ENCODE results near the gene PFN3. TPM values are rescaled to one million over a fixed set of nuclear protein-coding genes. Genes with fewer than 3 reads are reported as not detected.

Gene PFN3
- total and polyA plus RNA-seq, 2 of the 13 experiments (the other 11 are each of a cell fraction or from before 2014, with no cell fraction given) = not detected

DNA sequence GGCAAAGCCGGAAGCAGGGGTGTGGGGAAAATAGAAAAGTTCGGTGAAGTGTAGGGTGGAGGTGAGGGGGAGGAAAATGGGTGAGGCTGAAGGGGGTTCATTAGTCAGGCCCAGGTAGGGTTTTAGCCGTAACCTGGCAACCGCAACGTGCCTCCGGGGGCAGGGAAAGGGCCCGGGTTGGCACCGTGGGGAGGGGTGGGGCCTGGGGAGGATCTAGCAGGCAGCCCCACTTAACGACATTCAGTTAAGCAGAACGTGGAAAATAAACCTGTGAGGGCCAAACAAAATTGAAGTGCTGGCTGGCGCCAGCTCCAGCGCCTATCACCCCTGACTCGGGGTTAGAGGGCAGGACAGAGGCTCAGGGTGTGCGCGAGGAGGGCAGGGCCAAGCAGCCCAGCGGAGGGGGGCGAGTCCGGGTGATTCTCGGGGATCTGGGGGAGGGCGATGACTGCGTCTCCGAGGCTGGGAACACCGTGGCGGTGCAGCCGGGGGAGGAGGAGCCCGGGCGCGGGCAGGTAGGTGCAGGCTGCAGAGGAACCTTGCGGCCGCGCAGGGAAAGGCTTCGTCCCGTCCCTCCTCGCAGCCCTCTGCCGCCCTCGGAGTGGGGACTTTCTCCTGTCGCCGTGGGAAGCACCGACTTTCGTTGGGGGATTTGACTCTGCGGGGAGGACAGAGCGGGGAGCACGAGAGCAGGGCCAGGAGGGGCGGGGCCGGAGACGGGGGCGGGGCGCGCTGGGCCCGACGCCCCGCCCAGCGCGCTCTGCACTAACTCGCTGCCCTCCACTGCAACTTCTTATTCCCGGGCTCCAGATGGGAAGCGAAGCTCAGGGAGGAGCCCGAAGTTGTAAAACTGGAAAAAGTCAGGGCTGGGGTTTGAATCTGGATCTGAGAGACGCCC lies 37.6 kb downstream of the PFN3 start (continued):
- no peak for TF ChIP-seq FIP1L1 (IDR thresholded peaks at IDR 0.05; ENCODE audit: borderline replicate concordance, insufficient read depth, low read depth, low read length)
- TF ChIP-seq, protein P1, sequence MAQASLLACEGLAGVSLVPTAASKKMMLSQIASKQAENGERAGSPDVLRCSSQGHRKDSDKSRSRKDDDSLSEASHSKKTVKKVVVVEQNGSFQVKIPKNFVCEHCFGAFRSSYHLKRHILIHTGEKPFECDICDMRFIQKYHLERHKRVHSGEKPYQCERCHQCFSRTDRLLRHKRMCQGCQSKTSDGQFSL (CRISPR knock-in tag; IDR thresholded peaks at IDR 0.05) = no peak
- TF ChIP-seq ZNF496 (CRISPR knock-in tag; IDR thresholded peaks at IDR 0.05; ENCODE audit: insufficient replicate concordance) = no peak
- TF ChIP-seq, protein P2, sequence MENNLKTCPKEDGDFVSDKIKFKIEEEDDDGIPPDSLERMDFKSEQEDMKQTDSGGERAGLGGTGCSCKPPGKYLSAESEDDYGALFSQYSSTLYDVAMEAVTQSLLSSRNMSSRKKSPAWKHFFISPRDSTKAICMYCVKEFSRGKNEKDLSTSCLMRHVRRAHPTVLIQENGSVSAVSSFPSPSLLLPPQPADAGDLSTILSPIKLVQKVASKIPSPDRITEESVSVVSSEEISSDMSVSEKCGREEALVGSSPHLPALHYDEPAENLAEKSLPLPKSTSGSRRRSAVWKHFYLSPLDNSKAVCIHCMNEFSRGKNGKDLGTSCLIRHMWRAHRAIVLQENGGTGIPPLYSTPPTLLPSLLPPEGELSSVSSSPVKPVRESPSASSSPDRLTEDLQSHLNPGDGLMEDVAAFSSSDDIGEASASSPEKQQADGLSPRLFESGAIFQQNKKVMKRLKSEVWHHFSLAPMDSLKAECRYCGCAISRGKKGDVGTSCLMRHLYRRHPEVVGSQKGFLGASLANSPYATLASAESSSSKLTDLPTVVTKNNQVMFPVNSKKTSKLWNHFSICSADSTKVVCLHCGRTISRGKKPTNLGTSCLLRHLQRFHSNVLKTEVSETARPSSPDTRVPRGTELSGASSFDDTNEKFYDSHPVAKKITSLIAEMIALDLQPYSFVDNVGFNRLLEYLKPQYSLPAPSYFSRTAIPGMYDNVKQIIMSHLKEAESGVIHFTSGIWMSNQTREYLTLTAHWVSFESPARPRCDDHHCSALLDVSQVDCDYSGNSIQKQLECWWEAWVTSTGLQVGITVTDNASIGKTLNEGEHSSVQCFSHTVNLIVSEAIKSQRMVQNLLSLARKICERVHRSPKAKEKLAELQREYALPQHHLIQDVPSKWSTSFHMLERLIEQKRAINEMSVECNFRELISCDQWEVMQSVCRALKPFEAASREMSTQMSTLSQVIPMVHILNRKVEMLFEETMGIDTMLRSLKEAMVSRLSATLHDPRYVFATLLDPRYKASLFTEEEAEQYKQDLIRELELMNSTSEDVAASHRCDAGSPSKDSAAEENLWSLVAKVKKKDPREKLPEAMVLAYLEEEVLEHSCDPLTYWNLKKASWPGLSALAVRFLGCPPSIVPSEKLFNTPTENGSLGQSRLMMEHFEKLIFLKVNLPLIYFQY (CRISPR knock-in tag; IDR thresholded peaks at IDR 0.05; ENCODE audit: borderline replicate concordance) = no peak
- no peak for TF ChIP-seq ZNF292 (CRISPR knock-in tag; IDR thresholded peaks at IDR 0.05; ENCODE audit: borderline replicate concordance, low read depth)
- no peak for TF ChIP-seq ZZZ3 (CRISPR knock-in tag; IDR thresholded peaks at IDR 0.05; ENCODE audit: borderline replicate concordance)
- no peak for TF ChIP-seq ONECUT2 (CRISPR knock-in tag; IDR thresholded peaks at IDR 0.05)
- no peak for TF ChIP-seq ZNF776 (CRISPR knock-in tag; IDR thresholded peaks at IDR 0.05)
- TF ChIP-seq SAP130 (CRISPR knock-in tag; IDR thresholded peaks at IDR 0.05; ENCODE audit: low read depth) = peak; percentile 41
- TF ChIP-seq, protein P3, sequence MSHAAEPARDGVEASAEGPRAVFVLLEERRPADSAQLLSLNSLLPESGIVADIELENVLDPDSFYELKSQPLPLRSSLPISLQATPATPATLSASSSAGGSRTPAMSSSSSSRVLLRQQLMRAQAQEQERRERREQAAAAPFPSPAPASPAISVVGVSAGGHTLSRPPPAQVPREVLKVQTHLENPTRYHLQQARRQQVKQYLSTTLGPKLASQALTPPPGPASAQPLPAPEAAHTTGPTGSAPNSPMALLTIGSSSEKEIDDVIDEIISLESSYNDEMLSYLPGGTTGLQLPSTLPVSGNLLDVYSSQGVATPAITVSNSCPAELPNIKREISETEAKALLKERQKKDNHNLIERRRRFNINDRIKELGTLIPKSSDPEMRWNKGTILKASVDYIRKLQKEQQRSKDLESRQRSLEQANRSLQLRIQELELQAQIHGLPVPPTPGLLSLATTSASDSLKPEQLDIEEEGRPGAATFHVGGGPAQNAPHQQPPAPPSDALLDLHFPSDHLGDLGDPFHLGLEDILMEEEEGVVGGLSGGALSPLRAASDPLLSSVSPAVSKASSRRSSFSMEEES (CRISPR knock-in tag; IDR thresholded peaks at IDR 0.05) = no peak
- TF ChIP-seq SP5 (CRISPR knock-in tag; IDR thresholded peaks at IDR 0.05; ENCODE audit: borderline replicate concordance, low read depth) = 0 out of 2 replicates have a peak, but pooled peaks have one; percentile 9
- 0 out of 2 replicates have a peak, but pooled peaks have one; percentile 13 for TF ChIP-seq TARDBP (CRISPR knock-in tag; IDR thresholded peaks at IDR 0.05)
- TF ChIP-seq MED13 (CRISPR knock-in tag; IDR thresholded peaks at IDR 0.05) = no peak
- no peak for TF ChIP-seq MAZ (IDR thresholded peaks at IDR 0.05; ENCODE audit: borderline replicate concordance, low read depth, low read length)
- peak; percentile 89 for TF ChIP-seq MAZ (CRISPR knock-in tag; IDR thresholded peaks at IDR 0.05; ENCODE audit: low read depth)
- TF ChIP-seq ZNF12 (CRISPR knock-in tag; IDR thresholded peaks at IDR 0.05) = no peak
- TF ChIP-seq SIN3A (IDR thresholded peaks at IDR 0.05; ENCODE audit: borderline replicate concordance, low read depth, low read length) = no peak
- peak; percentile 54; the same call in 1 of the 2 replicates for TF ChIP-seq ARNT2 (CRISPR knock-in tag; IDR thresholded peaks at IDR 0.05; ENCODE audit: low read depth)
- TF ChIP-seq ZFP62 (CRISPR knock-in tag; IDR thresholded peaks at IDR 0.05) = no peak
- no peak for TF ChIP-seq ZFP1 (CRISPR knock-in tag; IDR thresholded peaks at IDR 0.05)
- no peak for TF ChIP-seq ZMYM3 (CRISPR knock-in tag; IDR thresholded peaks at IDR 0.05)
- TF ChIP-seq ZNF30 (CRISPR knock-in tag; IDR thresholded peaks at IDR 0.05) = no peak
- TF ChIP-seq ZNF317 (CRISPR knock-in tag; IDR thresholded peaks at IDR 0.05) = 0 out of 2 replicates have a peak, but pooled peaks have one; percentile 18
- TF ChIP-seq, protein P4, sequence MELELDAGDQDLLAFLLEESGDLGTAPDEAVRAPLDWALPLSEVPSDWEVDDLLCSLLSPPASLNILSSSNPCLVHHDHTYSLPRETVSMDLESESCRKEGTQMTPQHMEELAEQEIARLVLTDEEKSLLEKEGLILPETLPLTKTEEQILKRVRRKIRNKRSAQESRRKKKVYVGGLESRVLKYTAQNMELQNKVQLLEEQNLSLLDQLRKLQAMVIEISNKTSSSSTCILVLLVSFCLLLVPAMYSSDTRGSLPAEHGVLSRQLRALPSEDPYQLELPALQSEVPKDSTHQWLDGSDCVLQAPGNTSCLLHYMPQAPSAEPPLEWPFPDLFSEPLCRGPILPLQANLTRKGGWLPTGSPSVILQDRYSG (CRISPR knock-in tag; IDR thresholded peaks at IDR 0.05) = no peak

All from HepG2 (cell line).